HG03439 (cell line): Measurements from ENCODE around the gene RAB3GAP1.
"Not testable (repeated sequence)": the region's sequence is repeated elsewhere in the genome, so short reads cannot be mapped to it uniquely, and the experiment has no call there.

ENCODE experiments used
- ATAC-seq: cut with Tn5 transposase; IDR thresholded peaks from one replicate; pipeline ENCODE4 v1.9.1; 2021; ENCODE audit warnings: mild to moderate bottlenecking, moderate library complexity; ENCODE audit not compliant: unreplicated experiment

The RAB3GAP1 gene

DNA sequence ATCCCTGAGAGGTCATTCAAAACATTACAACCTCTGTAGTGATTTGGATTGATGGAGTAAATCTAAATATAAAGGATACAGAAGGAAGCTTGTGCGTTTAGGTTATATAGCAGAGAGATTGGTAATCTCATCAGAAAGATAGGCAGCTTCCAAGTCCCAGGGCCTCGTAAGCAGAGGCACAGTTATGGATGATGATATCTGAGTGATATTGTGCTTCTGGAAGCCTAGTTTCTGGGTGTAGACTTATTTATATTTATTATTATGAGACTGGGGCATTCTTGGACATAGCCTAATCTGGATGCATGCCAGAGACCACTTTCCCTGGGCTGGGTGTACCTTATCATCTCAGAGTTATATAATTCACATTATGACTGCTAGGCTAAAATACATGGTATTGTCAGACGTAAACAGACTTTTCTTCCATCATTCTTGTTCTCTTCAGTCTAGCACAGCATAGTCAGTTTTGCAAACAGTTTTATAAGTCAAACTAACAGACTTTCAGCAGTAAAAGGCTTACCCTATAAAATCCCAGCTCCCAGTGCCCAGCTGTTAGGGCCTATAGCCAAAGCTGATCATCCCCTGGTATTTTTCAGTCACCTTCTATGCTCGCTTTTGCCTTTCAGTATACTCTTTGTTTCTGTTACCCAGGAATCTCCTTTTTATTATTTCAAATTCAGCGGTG lies 47.9 kb downstream of the RAB3GAP1 start:
- ATAC-seq, result no peak

DNA sequence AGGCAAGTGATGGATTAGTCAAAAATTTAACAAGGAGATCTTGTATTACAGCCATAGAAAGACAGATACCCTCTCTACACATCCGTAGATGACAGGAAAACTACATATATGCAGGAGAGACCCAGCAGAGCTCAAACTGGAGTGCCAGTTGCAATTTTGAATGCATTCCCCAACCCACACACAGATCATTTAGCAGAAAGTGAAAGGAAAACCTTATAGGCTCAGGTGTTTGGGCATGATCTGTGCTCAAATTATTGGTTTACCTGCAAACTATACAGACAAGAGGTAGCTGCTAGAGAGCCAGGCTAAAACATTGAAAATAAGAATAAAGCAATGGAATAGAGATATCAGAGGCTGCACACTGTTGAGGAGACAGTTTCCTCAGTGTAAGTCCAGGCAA lies 51.8 kb downstream of the RAB3GAP1 start:
- ATAC-seq, result no peak

DNA sequence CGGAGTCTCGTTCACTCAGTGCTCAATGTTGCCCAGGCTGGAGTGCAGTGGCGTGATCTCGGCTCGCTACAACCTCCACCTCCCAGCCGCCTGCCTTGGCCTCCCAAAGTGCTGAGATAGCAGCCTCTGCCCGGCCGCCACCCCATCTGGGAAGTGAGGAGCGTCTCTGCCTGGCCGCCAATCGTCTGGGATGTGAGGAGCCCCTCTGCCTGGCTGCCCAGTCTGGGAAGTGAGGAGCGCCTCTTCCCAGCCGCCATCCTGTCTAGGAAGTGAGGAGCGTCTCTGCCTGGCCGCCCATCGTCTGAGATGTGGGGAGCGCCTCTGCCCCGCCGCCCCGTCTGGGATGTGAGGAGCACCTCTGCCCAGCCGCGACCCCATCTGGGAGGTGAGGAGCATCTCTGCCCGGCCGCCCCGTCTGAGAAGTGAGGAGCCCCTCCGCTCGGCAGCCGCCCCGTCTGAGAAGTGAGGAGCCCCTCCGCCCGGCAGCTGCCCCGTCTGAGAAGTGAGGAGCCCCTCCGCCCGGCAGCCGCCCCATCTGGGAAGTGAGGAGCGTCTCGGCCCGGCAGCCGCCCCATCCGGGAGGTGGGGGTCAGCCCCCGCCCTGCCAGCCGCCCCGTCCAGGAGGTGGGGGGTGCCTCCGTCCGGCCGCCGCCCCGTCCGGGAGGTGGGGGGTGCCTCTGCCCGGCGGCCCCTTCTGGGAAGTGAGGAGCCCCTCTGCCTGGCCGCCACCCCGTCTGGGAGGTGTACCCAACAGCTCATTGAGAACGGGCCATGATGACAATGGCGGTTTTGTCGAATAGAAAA lies 53.6 kb downstream of the RAB3GAP1 start:
- not testable (repeated sequence) for ATAC-seq

DNA sequence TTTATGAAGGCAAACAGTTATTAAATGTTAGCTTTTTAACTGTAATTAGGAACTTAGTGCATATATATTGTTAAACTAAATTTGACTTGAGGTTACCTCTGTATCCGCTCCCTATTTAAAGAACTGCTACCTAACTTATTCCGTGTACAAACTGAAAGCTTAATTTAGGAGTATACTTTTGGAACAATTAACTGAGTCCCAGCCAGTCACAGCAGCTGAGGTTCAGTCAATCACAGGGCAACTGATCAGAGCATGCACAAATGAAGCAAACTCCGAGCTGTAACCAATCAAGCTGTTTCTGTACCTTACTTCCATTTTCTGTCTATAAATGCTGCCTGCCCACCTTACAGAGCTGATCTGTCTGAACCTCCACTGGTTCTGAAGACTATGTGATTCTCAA lies 61.2 kb downstream of the RAB3GAP1 start:
- ATAC-seq, result no peak

DNA sequence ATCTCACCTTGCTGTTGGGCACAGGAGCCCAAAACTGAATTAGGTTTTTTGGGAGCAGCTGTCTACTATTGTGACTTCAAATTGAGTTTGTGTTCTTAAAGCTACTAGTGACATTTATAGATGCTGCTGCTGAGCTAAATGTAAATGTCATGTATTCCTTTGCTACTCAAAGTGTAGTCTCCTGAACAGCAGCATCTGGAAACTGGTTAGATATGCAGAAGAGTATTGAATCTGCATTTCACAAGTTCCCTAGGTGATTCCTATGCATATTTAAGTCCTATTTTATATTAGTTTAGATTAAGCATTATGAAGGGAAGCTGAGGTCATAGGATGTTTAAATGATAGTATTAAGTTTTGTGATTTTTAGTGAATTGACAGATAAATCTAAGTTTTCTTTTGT lies 67.5 kb downstream of the RAB3GAP1 start:
- ATAC-seq, result no peak

DNA sequence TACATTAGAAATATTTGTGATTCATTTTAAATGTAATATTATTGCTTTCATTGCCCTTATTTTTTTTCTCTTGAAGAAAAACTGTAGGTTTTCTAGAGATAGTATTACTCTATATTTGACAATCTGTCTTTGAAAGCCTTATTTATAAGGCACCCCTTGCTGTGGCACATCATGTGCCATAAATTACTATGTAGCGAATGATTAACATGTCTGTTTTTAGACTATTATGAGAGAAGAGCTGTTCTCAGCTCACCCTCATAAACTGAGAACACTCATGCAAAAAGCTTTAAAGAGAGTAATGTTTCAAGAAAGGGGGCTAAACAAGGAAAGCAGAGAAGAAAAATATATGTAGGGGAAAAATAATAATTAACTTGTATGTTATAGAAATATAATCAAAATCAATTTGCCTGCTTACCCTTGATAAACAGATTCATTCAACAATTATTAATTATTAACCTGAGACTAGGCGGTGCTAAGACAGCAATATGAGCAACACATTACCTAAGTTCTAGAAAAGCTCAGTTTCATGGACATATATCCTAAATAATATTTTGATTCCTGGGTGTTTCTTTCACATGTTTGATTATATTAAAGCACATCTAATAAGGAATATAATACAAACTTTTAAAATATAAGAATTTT lies 69.0 kb downstream of the RAB3GAP1 start:
- ATAC-seq, result no peak

DNA sequence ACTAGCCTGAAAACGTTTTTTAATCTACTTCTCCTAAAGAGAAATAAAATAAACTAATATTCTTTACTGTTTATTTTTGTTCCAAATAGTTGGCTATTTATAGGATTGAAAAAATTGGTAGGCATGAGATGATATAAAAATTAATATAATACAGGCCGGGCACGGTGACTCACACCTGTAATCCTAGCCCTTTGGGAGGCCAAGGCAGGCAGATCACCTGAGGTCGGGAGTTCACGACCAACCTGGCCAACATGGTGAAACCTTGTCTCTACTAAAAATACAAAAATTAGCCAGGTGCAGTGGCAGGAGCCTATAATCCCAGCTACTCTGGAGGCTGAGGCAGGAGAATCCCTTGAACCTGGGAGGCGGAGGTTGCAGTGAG lies 69.6 kb downstream of the RAB3GAP1 start:
- ATAC-seq, result not testable (repeated sequence)

DNA sequence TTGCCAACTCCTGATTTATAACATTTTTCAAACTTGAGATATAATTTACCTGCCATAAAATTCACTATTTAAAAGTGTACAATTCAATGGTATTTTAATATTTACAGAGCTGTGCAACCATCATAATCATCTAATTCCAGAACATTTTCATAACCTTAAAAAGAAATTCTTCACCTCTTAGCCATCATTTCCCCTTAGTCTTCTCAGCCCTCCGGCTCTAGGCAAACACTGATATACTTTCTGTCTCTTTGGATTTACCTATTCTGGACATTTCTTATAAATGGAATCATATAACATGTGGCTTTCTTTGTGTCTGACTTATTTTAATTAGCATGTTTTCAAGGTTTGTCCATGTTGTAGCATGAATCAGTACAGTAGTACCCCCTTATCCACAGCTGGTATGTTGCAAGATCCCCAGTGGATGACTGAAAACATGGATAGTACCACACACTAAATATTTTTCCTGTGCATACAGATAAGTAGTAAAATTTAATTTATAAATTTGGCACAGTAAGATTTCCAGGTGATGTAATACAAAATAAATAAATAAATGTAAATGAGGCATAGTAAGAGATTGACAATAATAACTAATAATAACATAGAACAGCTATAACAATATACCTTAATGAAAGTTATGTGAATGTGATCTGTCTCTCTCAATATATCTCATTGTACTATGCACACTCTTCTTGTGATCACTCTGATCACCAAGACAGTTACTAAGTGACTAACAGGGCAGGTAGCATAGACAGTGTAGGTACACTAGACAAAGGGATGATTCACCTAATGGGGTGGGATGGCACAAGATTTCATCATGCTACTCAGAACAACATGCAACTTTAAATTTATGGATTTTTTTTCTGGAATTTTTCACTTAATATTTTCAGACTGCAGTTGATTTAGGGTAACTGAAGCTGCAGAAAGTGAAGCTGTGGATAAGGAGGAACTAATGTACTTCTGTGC lies 73.1 kb downstream of the RAB3GAP1 start:
- no peak for ATAC-seq

DNA sequence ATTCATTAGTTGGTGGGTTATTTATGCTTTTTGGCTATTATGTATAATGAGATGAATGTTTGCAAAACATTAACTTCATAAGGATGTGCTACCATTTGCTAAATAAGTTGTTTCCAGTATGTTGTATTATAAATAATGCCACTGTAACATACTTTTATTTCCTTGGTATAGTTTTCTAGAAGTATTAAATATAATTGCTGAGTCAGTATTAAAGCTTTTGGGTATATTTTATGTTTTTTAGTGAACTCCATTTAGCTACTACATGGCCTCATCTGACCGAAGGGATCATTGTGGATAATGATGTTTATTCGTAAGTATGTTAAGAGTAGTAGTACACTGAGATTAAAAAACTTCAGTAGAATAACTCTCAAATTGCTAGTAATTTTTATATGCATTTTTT lies 73.8 kb downstream of the RAB3GAP1 start:
- ATAC-seq, result no peak

DNA sequence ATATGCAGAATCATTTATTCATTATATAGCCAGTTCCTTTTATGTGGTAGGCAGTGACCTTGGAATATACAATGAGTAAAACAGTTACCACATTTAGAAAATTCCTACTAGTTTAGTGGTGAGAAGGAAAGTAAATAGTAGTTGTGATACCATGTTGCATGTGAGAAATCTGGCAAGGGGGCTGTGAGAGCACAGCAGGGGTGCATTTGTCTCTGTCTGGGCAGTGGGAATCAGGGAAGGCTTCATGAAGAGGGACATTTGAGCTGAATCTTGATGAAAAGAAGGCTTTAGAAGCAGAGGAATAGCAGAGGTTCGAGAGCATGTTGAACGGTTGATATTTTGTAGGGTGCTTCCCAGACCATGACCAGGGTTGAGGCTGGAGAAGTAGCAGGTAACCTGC lies 78.7 kb downstream of the RAB3GAP1 start:
- no peak for ATAC-seq

DNA sequence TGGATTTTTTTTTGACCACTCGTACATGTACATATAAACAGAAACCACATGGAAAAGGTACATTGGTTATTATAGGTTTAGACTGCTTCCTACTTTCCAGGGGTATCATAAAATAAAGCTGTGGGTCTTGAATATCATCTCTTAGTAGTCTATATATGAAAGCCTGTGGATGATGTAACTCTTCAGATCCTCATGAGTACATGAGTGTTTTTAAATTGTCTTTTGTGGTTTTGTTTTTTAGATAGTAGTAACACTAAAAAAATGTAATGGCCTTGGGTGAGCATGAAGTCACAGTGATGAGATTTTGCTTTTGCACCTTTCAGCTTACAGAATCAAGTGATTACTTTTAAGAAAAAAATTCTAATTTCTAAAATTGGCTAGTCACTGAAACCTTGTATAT lies 80.2 kb downstream of the RAB3GAP1 start:
- ATAC-seq, result no peak

DNA sequence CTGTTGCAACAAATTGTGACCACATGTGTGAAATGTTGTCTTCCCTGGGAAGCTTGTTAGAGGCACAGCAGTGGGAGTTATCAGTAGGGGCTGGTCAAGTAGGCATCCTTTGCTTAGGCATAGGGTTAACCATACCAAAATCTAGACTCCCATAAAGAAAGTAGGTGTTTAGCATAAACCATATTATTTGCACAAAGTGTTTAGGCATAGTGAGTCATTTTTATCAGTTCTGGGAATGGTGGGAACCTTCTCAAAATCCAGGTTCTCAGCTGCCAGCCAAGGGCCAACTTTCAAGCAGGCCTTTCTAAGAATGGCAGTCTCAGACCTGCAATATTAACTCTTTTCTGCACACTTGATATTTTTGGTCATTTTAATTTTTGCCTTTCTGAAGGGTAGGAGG lies 88.5 kb downstream of the RAB3GAP1 start:
- ATAC-seq, result no peak

DNA sequence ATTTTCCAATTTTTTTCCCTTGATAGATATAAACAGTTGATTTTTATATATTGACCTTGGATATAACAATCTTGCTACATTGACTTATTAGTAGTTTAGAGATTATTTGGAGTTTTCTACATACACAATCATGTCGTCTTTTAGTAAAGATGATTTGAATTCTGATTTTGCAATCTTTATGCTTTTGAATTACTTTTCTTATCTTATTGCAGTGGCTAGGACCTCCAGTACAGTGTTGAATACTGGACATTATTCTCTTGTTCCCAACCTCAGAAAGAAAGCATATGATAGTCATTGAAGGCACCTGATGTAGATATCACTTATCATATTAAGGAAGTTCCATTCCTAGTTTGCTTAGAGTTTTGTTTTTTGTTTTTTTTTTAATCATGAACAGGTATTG lies 90.2 kb downstream of the RAB3GAP1 start:
- ATAC-seq, result no peak

DNA sequence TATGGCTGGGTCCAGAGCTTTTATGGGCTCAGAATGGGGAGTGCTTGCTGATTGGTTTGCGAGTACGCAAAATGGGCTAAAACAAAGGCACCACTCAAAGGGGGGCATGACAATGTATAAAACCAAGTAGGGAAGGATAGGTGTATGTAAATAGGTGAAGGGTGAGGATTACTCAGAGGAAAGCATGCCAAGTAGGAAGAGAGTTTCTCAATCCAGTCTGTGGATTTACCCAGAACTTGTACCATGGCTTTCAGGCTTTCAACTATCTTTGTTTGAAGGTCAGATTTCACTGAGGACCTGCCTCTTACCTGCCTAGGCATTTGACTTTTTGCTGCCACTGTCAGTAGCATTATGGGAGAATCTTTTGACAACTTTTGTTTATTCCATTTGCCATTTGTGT lies 92.3 kb downstream of the RAB3GAP1 start:
- ATAC-seq, result no peak

DNA sequence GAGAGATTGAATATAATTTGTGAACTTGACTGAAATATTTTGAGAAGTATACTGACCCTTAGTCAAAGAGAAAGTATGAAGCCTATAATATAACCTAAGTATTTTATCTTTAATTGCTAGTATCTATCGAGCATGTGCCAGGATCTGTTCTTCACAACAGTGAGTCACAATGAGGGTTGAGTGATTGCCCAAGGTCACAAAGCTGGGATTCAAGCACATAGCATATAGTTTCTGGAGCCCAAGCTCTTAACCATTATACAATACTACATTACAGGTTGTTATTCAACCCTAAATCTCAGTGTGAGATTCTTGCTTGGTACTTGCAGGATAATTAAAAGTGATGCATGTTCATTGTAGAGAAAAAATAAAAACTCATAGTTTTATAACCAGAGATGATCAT lies 97.2 kb downstream of the RAB3GAP1 start:
- ATAC-seq, result no peak

DNA sequence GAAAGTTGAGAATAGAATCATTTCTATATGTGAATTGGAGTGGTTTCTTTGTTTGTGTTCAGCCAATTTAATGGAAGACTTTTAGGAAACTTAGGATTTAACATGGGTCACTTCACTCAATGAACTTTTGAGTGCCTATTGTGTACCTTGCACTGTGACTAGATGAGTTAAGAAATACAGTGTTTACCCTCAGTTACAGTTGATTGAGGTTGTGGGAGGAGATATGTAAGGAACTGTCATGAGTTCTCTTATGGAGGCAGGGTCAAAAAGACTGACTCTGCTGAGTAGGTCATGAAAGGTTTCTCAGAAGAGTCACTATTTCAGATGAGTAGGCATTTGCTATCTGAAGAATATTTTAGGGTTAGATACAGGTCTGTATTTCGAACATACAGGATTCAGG lies 98.6 kb downstream of the RAB3GAP1 start:
- ATAC-seq, result no peak

DNA sequence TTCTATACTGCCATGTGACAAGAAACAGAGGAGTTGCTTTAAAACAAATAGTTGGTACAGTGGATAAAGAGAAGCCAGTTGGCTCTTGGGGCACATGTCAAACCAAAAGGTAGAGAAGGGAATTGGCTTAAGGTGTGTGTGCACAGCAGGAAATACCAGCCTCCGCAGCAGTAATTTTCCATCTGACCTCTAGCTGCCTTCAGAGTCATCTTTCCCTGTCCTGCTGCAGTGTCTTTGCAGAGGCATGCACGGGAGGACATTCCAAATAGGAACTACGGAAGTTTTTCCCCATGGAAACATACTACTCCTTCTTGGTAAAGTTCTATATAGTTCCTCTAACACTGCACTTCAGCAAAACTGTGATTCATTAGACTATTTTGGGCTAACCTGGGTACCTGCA lies 99.5 kb downstream of the RAB3GAP1 start:
- no peak for ATAC-seq

DNA sequence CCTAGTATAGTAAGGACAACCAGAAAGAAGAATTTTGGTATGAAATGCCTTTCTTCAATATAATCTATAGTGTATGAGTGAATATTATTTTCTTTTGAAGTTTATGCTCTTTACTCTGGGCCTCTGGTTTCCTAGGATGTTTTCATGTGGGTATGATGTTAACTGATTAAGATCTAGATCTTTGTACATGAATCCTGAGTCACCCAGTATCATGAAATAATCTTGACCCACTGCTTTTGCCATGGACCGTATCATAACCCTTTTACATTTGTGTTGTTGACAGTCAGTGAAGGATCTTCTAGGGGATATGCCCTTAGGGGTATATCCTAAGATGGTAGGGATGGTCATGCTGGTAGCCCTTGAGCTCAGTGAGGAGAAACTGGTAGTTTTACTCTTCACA lies 100.3 kb downstream of the RAB3GAP1 start:
- ATAC-seq, result no peak

DNA sequence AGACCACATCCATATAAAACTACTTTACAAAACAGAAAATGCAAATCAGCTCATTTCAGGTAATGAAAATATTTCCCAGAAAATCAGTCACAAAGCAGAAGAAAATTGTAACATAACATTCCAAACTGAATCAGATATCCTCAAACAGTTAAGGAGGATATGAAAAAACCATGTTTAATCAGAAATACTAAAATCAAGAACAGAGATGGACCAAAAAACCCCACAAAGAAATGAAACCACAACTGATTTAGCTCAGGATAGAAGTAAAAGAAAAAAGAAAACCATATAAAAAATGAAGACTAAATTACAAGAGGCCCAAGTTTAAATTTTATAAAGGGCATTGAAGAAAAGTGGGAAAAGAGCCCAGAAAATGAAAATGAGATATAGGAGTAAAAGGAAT lies 102.9 kb downstream of the RAB3GAP1 start:
- no peak for ATAC-seq

DNA sequence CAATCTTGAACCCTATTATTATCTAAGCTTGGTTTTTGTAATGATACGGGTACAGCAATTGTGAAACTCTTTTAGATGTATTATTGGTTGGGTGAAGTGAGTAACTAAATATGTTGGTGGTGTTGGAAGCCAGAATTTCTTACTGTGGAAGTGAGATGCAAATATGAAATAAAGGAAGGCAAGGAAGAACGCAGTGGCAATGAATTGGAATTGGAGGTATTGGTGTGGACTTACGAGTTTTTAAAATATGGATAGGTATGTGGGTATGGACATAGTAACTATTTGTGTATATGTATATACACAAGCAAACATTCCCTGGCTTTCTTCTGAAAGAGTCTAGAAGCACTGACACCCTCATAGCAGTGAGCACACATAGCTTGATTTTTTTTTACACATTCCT lies 105.8 kb downstream of the RAB3GAP1 start:
- ATAC-seq, result no peak

DNA sequence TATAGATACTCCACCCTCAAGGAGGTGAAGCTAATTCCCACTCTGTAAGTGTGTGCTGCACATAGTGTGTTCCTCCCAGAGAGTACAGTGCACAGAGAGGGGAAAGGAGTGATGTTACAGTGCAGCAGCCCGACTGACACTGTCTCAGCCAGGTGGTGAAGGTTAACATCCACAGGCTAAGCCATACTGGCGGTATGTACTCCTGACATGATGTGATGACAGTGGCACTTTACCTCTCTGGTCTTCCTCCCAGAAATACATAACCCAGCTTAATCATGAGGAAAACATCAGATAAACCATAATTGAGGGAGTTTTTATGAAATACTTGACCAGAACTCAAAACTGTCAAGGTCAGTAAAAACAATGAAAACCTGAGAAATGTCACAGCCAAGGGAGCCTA lies 107.1 kb downstream of the RAB3GAP1 start:
- ATAC-seq, result no peak
